ENCODE measurements around the gene TNFSF10.

Gene TNFSF10

DNA sequence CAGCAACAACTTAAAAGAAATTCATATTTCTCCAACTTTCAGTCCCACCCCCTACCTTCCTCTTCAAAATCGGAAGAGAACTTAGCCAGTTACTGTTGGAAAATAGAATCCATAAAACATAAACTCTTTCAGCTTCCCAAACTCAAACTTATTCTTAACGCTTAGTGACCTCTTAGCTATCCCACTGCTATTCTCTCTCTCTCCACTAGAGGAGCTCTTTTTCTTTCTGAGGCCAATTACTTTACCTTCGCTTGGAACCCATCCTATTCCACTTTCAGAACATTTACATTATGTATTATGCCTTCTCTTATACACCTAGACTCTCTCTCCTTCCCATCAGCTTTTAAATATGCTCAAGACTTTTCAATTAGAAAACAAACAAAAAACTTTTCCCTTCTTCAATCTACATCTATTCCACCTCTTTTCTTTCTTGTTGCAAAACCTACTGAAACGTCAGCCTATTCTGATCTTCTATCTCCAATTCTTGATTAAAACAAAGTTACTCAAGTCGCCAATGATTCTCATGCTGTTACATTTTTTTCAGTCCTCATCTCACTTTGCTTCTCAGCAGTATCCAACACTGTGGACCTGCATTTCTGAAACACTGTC is 61.6 kb downstream of the TNFSF10 start:
- FAIRE-seq (peak; percentile 67), DNase-seq (ENCODE audit: low spot score) (peak; percentile 48)

DNA sequence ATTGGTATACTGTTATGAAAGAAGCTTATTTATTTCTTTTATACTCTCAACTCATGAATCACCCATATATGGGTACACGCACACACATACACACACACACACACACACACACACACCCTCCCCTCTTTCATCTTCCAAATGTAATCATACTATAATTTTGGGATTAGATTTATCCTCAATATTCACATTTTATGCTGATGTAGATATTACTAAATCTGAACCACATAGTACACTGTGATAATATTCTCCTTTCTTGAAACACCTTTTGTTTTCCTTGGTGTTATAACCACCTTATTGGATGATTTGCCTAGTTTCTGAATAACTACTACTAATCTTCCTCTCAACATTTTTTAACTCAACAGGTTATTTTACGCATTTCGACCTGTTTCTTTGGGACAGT is 66.8 kb downstream of the TNFSF10 start:
- FAIRE-seq: no peak

More for the DNA sequence above, 66.8 kb downstream of the TNFSF10 start:
- no peak for DNase-seq (ENCODE audit: low spot score)

All from RCC 7860 (cell line).